Loucy (cell line): ENCODE measurements around the gene SGMS2.

Experiments used
- H2AFZ ChIP-seq: fragments of 200-600 bp; sonication (generic); 2 replicates; pipeline ENCODE4 v1.6.0; 2016; ENCODE audit warnings: antibody characterized with exemption, mild to moderate bottlenecking, low read length, moderate library complexity
- H3F3A ChIP-seq: fragments of 200-600 bp; 2 replicates; pipeline ENCODE4 v1.6.0; 2016; ENCODE audit warnings: antibody characterized with exemption, low read depth, mild to moderate bottlenecking
- H3K27me3 ChIP-seq: fragments of 200-600 bp; sonication (generic); 2 replicates; pipeline ENCODE4 v1.6.1; 2014; ENCODE audit warnings: low read length, mild to moderate bottlenecking; ENCODE audit not compliant: insufficient read depth, poor library complexity, severe bottlenecking
- H3K36me3 ChIP-seq: fragments of 200-600 bp; sonication (generic); 2 replicates; pipeline ENCODE4 v1.6.1; 2016; ENCODE audit warnings: low read length; ENCODE audit not compliant: insufficient read depth
- H3K4me1 ChIP-seq: fragments of 200-600 bp; sonication (generic); 2 replicates; pipeline ENCODE4 v1.5.1; 2014; ENCODE audit warnings: low read length, mild to moderate bottlenecking; ENCODE audit not compliant: insufficient read depth, poor library complexity, severe bottlenecking
- H3K4me2 ChIP-seq: fragments of 200-600 bp; sonication (generic); 2 replicates; pipeline ENCODE4 v1.6.0; 2014; ENCODE audit warnings: antibody characterized with exemption, low read length, low read depth, mild to moderate bottlenecking; ENCODE audit not compliant: poor library complexity, severe bottlenecking
- H3K4me3 ChIP-seq: fragments of 200-600 bp; sonication (generic); 2 replicates; pipeline ENCODE4 v1.5.1; 2014; ENCODE audit warnings: low read length, mild to moderate bottlenecking, mixed read lengths; ENCODE audit not compliant: poor library complexity, severe bottlenecking
- H3K79me2 ChIP-seq: fragments of 200-600 bp; sonication (generic); 2 replicates; pipeline ENCODE4 v1.6.1; 2014; ENCODE audit warnings: low read length; ENCODE audit not compliant: insufficient read depth
- H3K9ac ChIP-seq: fragments of 200-600 bp; sonication (generic); 2 replicates; pipeline ENCODE4 v1.6.0; 2014; ENCODE audit warnings: mild to moderate bottlenecking, low read depth, low read length, moderate library complexity; ENCODE audit not compliant: poor library complexity, severe bottlenecking
- H3K9me2 ChIP-seq: fragments of 200-600 bp; sonication (generic); replicated peaks from 2 replicates; pipeline ENCODE4 v1.6.1; 2016; ENCODE audit warnings: low read depth, low read length, mixed read lengths
- H3K9me3 ChIP-seq: fragments of 200-600 bp; sonication (generic); 2 replicates; pipeline ENCODE4 v1.6.1; 2014; ENCODE audit warnings: mild to moderate bottlenecking, antibody characterized with exemption, low read length, low read depth; ENCODE audit not compliant: insufficient read depth
- H4K20me1 ChIP-seq: fragments of 200-600 bp; sonication (generic); 2 replicates; pipeline ENCODE4 v1.6.0; 2014; ENCODE audit warnings: antibody characterized with exemption, low read length, mild to moderate bottlenecking; ENCODE audit not compliant: insufficient read depth, poor library complexity, severe bottlenecking
- EZH2phosphoT487 ChIP-seq: fragments of 200-600 bp; IDR thresholded peaks from 2 replicates; pipeline ENCODE4 v1.6.1; 2018; ENCODE audit warnings: antibody characterized with exemption, mild to moderate bottlenecking, moderate library complexity, borderline replicate concordance
- TF ChIP-seq, protein P1 (sequence below): fragments of 200-600 bp; sonication (generic); conservative IDR thresholded peaks from 2 replicates; pipeline ENCODE4 v1.5.1; 2014; ENCODE audit warnings: mild to moderate bottlenecking, antibody characterized with exemption, low read length

Gene SGMS2

DNA sequence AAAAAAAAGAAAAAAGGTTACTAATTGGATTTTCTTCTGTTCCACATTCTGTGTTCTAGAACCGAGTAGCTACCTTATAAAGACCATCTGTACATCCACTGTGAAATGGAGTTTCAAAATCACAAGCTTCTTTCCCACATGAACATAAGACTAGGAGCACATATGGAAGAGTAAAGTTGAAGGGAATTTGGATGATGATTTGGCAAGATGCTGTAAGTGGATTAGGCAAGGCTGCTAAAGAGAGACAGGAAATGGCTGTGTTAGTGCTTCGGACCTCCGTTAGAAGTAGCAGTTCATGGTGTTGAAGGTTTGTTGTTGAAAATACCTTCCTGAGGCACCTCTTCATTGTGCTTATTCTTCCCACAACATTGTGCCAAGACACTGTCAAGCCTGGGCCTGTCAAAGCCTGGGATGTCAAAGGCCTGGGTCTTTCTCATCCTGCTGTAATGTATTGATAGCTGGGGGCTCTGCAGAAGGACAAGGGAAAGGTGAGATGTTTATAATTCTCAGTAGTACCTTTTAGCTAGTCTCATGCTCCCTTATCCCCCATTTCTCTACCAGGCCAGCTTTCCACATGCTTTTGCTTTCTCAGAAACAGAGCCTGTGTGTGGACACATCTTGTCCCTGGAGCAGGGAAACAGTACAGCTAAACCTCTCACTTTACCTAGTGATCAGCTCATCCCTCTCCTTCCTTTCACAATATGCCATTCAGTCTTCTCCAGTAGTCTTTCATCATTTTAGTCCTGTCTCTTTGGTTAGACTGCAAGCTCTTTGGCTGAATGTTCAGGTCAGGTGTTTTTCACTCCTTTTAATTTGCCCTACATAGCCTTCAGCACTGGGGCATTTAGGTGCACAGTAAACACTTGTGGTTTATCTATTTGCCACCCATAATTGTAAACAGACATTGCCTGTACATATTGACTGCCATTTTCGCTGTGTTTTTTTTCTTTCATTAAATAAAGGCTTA, 68.7 kb downstream of the SGMS2 start:
- Histone ChIP-seq H3K9ac (no peak overlapping the region), H3F3A (no peaks in the 10 kb centered on the region), H2AFZ (no peak overlapping the region), H4K20me1 (no peaks in the 10 kb centered on the region), H3K9me3 (no peaks in the 10 kb centered on the region), H3K9me2 (no peaks in the 10 kb centered on the region), H3K79me2 (no peaks in the 10 kb centered on the region), H3K4me3 (no peak overlapping the region), H3K36me3 (no peaks in the 10 kb centered on the region), H3K4me1 (no peaks in the 10 kb centered on the region), H3K4me2 (no peak overlapping the region), H3K27me3 (peaks cover 5% of the 10 kb centered on the region)
- no peak for TF ChIP-seq EZH2phosphoT487
- TF ChIP-seq, protein P1, sequence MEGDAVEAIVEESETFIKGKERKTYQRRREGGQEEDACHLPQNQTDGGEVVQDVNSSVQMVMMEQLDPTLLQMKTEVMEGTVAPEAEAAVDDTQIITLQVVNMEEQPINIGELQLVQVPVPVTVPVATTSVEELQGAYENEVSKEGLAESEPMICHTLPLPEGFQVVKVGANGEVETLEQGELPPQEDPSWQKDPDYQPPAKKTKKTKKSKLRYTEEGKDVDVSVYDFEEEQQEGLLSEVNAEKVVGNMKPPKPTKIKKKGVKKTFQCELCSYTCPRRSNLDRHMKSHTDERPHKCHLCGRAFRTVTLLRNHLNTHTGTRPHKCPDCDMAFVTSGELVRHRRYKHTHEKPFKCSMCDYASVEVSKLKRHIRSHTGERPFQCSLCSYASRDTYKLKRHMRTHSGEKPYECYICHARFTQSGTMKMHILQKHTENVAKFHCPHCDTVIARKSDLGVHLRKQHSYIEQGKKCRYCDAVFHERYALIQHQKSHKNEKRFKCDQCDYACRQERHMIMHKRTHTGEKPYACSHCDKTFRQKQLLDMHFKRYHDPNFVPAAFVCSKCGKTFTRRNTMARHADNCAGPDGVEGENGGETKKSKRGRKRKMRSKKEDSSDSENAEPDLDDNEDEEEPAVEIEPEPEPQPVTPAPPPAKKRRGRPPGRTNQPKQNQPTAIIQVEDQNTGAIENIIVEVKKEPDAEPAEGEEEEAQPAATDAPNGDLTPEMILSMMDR: no peak

DNA sequence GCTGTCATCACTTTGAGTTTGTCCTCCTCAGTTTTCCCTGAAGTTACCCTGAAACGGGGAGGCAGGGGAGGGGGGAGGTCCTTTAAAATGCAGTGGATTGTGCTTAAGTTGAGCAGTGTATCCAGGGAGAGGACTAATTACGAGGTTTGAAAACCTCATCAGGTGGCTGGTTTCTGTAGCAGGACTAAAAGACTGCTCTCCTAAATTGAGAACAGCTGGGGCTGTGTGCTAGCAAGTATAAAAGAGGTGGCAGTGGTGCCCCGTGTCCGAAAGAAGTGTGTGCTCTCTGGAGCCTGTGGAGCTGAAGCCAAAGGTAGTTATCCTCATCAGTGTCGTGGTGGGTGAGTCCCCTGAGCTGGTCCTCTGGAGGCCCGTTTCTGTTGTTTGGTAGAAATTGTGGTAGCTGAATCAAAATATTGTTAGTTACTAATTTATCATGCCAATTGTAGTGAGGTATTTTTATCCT, 69.4 kb downstream of the SGMS2 start:
- Histone ChIP-seq H4K20me1 (no peaks in the 10 kb centered on the region), H2AFZ (no peak overlapping the region), H3K4me2 (no peak overlapping the region), H3K36me3 (no peaks in the 10 kb centered on the region), H3K4me3 (no peak overlapping the region), H3K4me1 (no peaks in the 10 kb centered on the region), H3F3A (no peaks in the 10 kb centered on the region), H3K9ac (no peak overlapping the region), H3K9me3 (no peaks in the 10 kb centered on the region), H3K9me2 (no peaks in the 10 kb centered on the region), H3K79me2 (no peaks in the 10 kb centered on the region), H3K27me3 (peaks cover 5% of the 10 kb centered on the region)
- TF ChIP-seq, protein P1: no peak
- no peak for TF ChIP-seq EZH2phosphoT487

GRCh38 chr4:107896158-107896645, 71.5 kb downstream of the SGMS2 start:
- no peaks in the 10 kb centered on the region for H3K4me1 ChIP-seq
- H3K79me2 ChIP-seq: no peaks in the 10 kb centered on the region
- TF ChIP-seq, protein P1: no peak
- TF ChIP-seq EZH2phosphoT487: no peak
- no peaks in the 10 kb centered on the region for H3K9me3 ChIP-seq
- peaks cover 5% of the 10 kb centered on the region for H3K27me3 ChIP-seq
- H3K4me2 ChIP-seq: no peak overlapping the region
- H3K9me2 ChIP-seq: no peaks in the 10 kb centered on the region
- no peak overlapping the region for H2AFZ ChIP-seq
- no peaks in the 10 kb centered on the region for H4K20me1 ChIP-seq
- no peak overlapping the region for H3K4me3 ChIP-seq
- no peak overlapping the region for H3K9ac ChIP-seq
- H3F3A ChIP-seq: no peaks in the 10 kb centered on the region
- H3K36me3 ChIP-seq: no peaks in the 10 kb centered on the region
